ENCODE measurements around the gene ZNF423.

The ZNF423 gene

GRCh38 chr16:49659356-49659755, 196.6 kb downstream of the ZNF423 start:
- DNase-seq: no peak

- DNase-seq: no peak
Measured at GRCh38 chr16:49658531-49658930, 197.4 kb downstream of the ZNF423 start.

GRCh38 chr16:49657736-49658465, 198.0 kb downstream of the ZNF423 start:
- no peak for DNase-seq

- no peak for DNase-seq
Measured at GRCh38 chr16:49654425-49654824, 201.5 kb downstream of the ZNF423 start.

- no peak for DNase-seq
Measured at GRCh38 chr16:49653577-49653976, 202.3 kb downstream of the ZNF423 start.

GRCh38 chr16:49653173-49653570, 202.7 kb downstream of the ZNF423 start:
- no peak for DNase-seq

- no peak for DNase-seq
Measured at GRCh38 chr16:49652456-49653172, 203.3 kb downstream of the ZNF423 start.

GRCh38 chr16:49651996-49652395, 203.9 kb downstream of the ZNF423 start:
- no peak for DNase-seq

GRCh38 chr16:49651226-49651625, 204.7 kb downstream of the ZNF423 start:
- DNase-seq: no peak

GRCh38 chr16:49650603-49651002, 205.3 kb downstream of the ZNF423 start:
- DNase-seq: no peak

GRCh38 chr16:49649013-49649765, 206.7 kb downstream of the ZNF423 start:
- no peak for DNase-seq

GRCh38 chr16:49647673-49648072, 208.2 kb downstream of the ZNF423 start:
- DNase-seq: no peak

GRCh38 chr16:49645263-49645662, 210.6 kb downstream of the ZNF423 start:
- no peak for DNase-seq

- DNase-seq: no peak
Measured at GRCh38 chr16:49644145-49644463, 211.8 kb downstream of the ZNF423 start.

- no peak for DNase-seq
Measured at GRCh38 chr16:49643429-49644144, 212.3 kb downstream of the ZNF423 start.

GRCh38 chr16:49641250-49641649, 214.7 kb downstream of the ZNF423 start:
- no peak for DNase-seq

- no peak for DNase-seq
Measured at GRCh38 chr16:49640581-49640980, 215.3 kb downstream of the ZNF423 start.

GRCh38 chr16:49639739-49640431, 216.0 kb downstream of the ZNF423 start:
- no peak for DNase-seq

GRCh38 chr16:49638673-49639610, 217.0 kb downstream of the ZNF423 start:
- DNase-seq: no peak

- no peak for DNase-seq
Measured at GRCh38 chr16:49637933-49638672, 217.8 kb downstream of the ZNF423 start.

- no peak for DNase-seq
Measured at GRCh38 chr16:49637511-49637910, 218.4 kb downstream of the ZNF423 start.

Measured in activated T-cell treated with anti-CD3 and anti-CD28 coated beads for 4 hours (primary cell).